ENCODE data around the gene UBL4A.

DNA sequence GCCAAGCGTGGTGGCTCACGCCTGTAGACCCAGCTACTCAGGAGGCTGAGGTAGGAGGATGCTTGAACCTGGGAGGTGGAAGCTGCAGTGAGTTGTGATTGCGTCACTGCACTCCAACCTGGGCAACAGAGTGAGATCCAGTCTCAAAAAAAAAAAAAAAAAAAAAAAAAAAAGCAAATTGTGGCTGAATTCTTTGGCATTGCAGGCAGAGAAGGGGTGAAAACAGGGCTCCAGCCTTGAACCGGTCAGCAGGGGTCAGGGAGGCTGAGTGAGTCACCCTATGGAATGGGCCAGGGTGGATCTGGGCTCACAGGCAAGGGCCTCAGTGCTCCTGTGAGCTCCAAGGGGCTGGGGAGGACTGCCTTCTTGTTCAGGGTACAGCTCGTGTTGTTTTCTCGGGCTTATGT, 42.8 kb upstream of the UBL4A start:
- TF ChIP-seq, protein P1, sequence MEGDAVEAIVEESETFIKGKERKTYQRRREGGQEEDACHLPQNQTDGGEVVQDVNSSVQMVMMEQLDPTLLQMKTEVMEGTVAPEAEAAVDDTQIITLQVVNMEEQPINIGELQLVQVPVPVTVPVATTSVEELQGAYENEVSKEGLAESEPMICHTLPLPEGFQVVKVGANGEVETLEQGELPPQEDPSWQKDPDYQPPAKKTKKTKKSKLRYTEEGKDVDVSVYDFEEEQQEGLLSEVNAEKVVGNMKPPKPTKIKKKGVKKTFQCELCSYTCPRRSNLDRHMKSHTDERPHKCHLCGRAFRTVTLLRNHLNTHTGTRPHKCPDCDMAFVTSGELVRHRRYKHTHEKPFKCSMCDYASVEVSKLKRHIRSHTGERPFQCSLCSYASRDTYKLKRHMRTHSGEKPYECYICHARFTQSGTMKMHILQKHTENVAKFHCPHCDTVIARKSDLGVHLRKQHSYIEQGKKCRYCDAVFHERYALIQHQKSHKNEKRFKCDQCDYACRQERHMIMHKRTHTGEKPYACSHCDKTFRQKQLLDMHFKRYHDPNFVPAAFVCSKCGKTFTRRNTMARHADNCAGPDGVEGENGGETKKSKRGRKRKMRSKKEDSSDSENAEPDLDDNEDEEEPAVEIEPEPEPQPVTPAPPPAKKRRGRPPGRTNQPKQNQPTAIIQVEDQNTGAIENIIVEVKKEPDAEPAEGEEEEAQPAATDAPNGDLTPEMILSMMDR (IDR thresholded peaks at IDR 0.05): no peak
- no peak for TF ChIP-seq EZH2 (IDR thresholded peaks at IDR 0.05)
- no peak for TF ChIP-seq EZH2phosphoT487 (IDR thresholded peaks at IDR 0.05)

All from neural progenitor cell (in vitro differentiated cells).